H54 (cell line): ENCODE data around the gene FOXD3.
A peak's percentile ranks its signal among the peaks of the same experiment; 100 is the strongest.
"Not testable (repeated sequence)": the region's sequence is repeated elsewhere in the genome, so short reads cannot be mapped to it uniquely, and the experiment has no call there.

Experiments used
- DNase-seq: peaks from one replicate; pipeline ENCODE4 v3.0.0; 2011; ENCODE audit warnings: low spot score, mixed read lengths; ENCODE audit not compliant: insufficient read length
- FAIRE-seq: peaks from 3 replicates; lab custom pipeline; 2011; peaks lifted over from hg19 to GRCh38; lab: Jason Lieb, UNC
- POLR2A ChIP-seq: IDR thresholded peaks from 2 replicates; pipeline ENCODE4 v1.6.1; 2011; ENCODE audit warnings: low read depth, mild to moderate bottlenecking, low read length

The FOXD3 gene

GRCh38 chr1:63325279-63325985 lies 3.1 kb downstream of the FOXD3 start:
- FAIRE-seq (no peak), DNase-seq (no peak)
- TF ChIP-seq POLR2A: no peak

GRCh38 chr1:63326106-63326472 lies 3.7 kb downstream of the FOXD3 start:
- DNase-seq (no peak), FAIRE-seq (no peak)
- no peak for TF ChIP-seq POLR2A

- no peak for DNase-seq
- no peak for TF ChIP-seq POLR2A
- no peak for FAIRE-seq
Observed at GRCh38 chr1:63326473-63327380, 4.4 kb downstream of the FOXD3 start.

GRCh38 chr1:63327417-63328054 lies 5.2 kb downstream of the FOXD3 start:
- DNase-seq (peak; percentile 86), FAIRE-seq (peak; percentile 95)
- no peak for TF ChIP-seq POLR2A

- FAIRE-seq (no peak), DNase-seq (no peak)
- no peak for TF ChIP-seq POLR2A
Observed at GRCh38 chr1:63328122-63328521, 5.8 kb downstream of the FOXD3 start.

- no peak for DNase-seq
- no peak for TF ChIP-seq POLR2A
- no peak for FAIRE-seq
Observed at GRCh38 chr1:63328781-63329180, 6.4 kb downstream of the FOXD3 start.

- no peak for FAIRE-seq
- TF ChIP-seq POLR2A: no peak
- DNase-seq: no peak
Observed at GRCh38 chr1:63329621-63330330, 7.4 kb downstream of the FOXD3 start.

- FAIRE-seq (no peak), DNase-seq (no peak)
- TF ChIP-seq POLR2A: no peak
Observed at GRCh38 chr1:63330331-63330916, 8.1 kb downstream of the FOXD3 start.

GRCh38 chr1:63342402-63342801 lies 20.0 kb downstream of the FOXD3 start:
- no peak for TF ChIP-seq POLR2A
- FAIRE-seq (no peak), DNase-seq (no peak)

GRCh38 chr1:63343922-63344321 lies 21.6 kb downstream of the FOXD3 start:
- no peak for FAIRE-seq
- DNase-seq: no peak
- TF ChIP-seq POLR2A: no peak

- FAIRE-seq: no peak
- no peak for TF ChIP-seq POLR2A
- no peak for DNase-seq
Observed at GRCh38 chr1:63350320-63350719, 28.0 kb downstream of the FOXD3 start.

GRCh38 chr1:63352736-63353135 lies 30.4 kb downstream of the FOXD3 start:
- FAIRE-seq (no peak), DNase-seq (no peak)
- no peak for TF ChIP-seq POLR2A

- not testable (repeated sequence) for DNase-seq, FAIRE-seq
Observed at GRCh38 chr1:63356234-63356633, 33.9 kb downstream of the FOXD3 start.

GRCh38 chr1:63359561-63359960 lies 37.2 kb downstream of the FOXD3 start:
- no peak for DNase-seq
- no peak for TF ChIP-seq POLR2A
- FAIRE-seq: no peak
